DND-41 (cell line): Measurements from ENCODE around the gene SPECC1.

Experiments
- ATAC-seq: fragments of 200-7000 bp; cut with Tn5 transposase; 3 replicates; pipeline ENCODE4 v1.9.1; 2021; ENCODE audit warnings: low read depth; ENCODE audit not compliant: insufficient read depth
- DNase-seq: peaks from one replicate; pipeline ENCODE4 v3.0.0-alpha.2; 2020
- H2AFZ ChIP-seq: 2 replicates; pipeline ENCODE4 v1.6.0; 2012; ENCODE audit warnings: low read depth, low read length
- H3K27ac ChIP-seq: 2 replicates; pipeline ENCODE4 v1.5.1; 2012; ENCODE audit warnings: low read length, inconsistent platforms
- H3K27me3 ChIP-seq: fragments of 200-600 bp; sonication (generic); 2 replicates; pipeline ENCODE4 v1.6.0; 2012; ENCODE audit warnings: low read length, mild to moderate bottlenecking, inconsistent platforms; ENCODE audit not compliant: insufficient read depth, poor library complexity
- H3K36me3 ChIP-seq: 2 replicates; pipeline ENCODE4 v1.5.1; 2012; ENCODE audit warnings: low read length, inconsistent platforms; ENCODE audit not compliant: insufficient read depth
- H3K4me1 ChIP-seq: 2 replicates; pipeline ENCODE4 v1.5.1; 2012; ENCODE audit warnings: mild to moderate bottlenecking, low read length; ENCODE audit not compliant: insufficient read depth
- H3K4me2 ChIP-seq: 2 replicates; pipeline ENCODE4 v1.6.0; 2012; ENCODE audit warnings: mild to moderate bottlenecking, moderate library complexity, low read length, inconsistent platforms; ENCODE audit not compliant: insufficient read depth
- H3K4me3 ChIP-seq, 2 experiments: fragments of 200-600 bp in 1 of 2; shearing (Covaris generic) in 1 of 2; 2 replicates each; pipeline ENCODE4 v1.5.1; 2012 to 2016; ENCODE audit warnings: inconsistent platforms in 2 of 2, low read length in 2 of 2, mild to moderate bottlenecking in 2 of 2, low read depth in 1 of 2, moderate library complexity in 1 of 2
- H3K79me2 ChIP-seq: 2 replicates; pipeline ENCODE4 v1.6.0; 2012; ENCODE audit warnings: low read length, inconsistent platforms; ENCODE audit not compliant: insufficient read depth
- H3K9ac ChIP-seq: 2 replicates; pipeline ENCODE4 v1.6.0; 2012; ENCODE audit warnings: low read depth, mild to moderate bottlenecking, inconsistent platforms, low read length, moderate library complexity
- H3K9me3 ChIP-seq: 2 replicates; pipeline ENCODE4 v1.5.1; 2012; ENCODE audit warnings: low read length, moderate library complexity, mild to moderate bottlenecking, inconsistent platforms; ENCODE audit not compliant: insufficient read depth, severe bottlenecking
- H4K20me1 ChIP-seq: 2 replicates; pipeline ENCODE4 v1.6.0; 2012; ENCODE audit warnings: low read length; ENCODE audit not compliant: insufficient read depth
- EZH2 ChIP-seq: IDR thresholded peaks from 3 replicates; pipeline ENCODE4 v1.6.1; 2012; ENCODE audit warnings: borderline replicate concordance, low read depth, mild to moderate bottlenecking, moderate library complexity, low read length, inconsistent platforms; ENCODE audit not compliant: severe bottlenecking
- TF ChIP-seq, protein P1 (sequence below): IDR thresholded peaks from 2 replicates; pipeline ENCODE4 v1.5.1; 2012; ENCODE audit warnings: borderline replicate concordance, low read length, moderate library complexity, mild to moderate bottlenecking; ENCODE audit not compliant: poor library complexity, severe bottlenecking; ENCODE audit errors: extremely low read depth

Gene SPECC1

DNA sequence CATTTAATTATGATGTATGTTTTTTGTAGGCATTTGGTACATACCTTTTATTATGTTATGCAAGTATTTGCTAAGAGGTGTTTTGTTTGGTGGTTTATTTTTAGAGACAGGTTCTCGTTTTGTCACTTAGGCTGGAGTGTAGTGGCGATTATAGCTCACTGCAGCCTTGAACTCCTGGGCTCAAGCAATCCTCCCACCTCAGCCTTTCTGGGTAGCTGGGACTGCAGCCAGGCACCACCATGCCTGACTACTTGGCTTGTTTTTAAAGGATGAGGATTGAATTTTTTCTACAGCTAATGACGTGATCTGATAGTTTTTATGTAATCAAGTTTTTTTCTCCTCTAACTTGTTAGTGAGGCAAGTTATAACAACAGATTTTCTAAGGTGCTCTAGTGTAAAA lies 199.6 kb downstream of the SPECC1 start:
- H3K27me3 ChIP-seq = peaks cover 6% of the 10 kb centered on the region
- no peaks in the 10 kb centered on the region for H3K79me2 ChIP-seq
- H4K20me1 ChIP-seq = no peaks in the 10 kb centered on the region
- H3K9me3 ChIP-seq = no peaks in the 10 kb centered on the region
- H3K9ac ChIP-seq = no peak overlapping the region
- H3K4me1 ChIP-seq = no peaks in the 10 kb centered on the region
- no peak for TF ChIP-seq EZH2
- TF ChIP-seq, protein P1, sequence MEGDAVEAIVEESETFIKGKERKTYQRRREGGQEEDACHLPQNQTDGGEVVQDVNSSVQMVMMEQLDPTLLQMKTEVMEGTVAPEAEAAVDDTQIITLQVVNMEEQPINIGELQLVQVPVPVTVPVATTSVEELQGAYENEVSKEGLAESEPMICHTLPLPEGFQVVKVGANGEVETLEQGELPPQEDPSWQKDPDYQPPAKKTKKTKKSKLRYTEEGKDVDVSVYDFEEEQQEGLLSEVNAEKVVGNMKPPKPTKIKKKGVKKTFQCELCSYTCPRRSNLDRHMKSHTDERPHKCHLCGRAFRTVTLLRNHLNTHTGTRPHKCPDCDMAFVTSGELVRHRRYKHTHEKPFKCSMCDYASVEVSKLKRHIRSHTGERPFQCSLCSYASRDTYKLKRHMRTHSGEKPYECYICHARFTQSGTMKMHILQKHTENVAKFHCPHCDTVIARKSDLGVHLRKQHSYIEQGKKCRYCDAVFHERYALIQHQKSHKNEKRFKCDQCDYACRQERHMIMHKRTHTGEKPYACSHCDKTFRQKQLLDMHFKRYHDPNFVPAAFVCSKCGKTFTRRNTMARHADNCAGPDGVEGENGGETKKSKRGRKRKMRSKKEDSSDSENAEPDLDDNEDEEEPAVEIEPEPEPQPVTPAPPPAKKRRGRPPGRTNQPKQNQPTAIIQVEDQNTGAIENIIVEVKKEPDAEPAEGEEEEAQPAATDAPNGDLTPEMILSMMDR = no peak
- H3K36me3 ChIP-seq = no peaks in the 10 kb centered on the region
- H3K4me2 ChIP-seq = no peak overlapping the region
- no peak overlapping the region for H3K27ac ChIP-seq
- H3K4me3 ChIP-seq = no peak overlapping the region
- no peak for ATAC-seq
- H2AFZ ChIP-seq = no peak overlapping the region
- no peak for DNase-seq

DNA sequence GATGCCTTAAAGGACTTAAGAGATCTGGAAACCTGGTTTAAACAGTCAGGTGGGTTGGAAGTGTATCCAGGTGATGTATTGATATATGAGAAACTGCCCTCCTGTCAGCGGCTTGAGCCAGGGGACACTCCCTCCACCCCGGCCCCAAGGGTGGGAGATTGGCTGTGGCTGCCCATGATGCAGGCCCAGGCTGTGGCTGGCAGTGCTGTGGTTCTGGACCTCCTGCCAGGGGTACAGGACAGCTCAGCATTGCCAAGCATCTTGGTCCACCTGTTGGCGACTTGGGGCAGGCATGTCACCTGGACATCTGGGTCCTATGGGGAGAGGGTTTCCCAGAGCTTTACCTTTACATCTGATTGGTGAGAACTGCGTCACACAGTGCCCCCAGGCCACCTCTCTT lies 201.0 kb downstream of the SPECC1 start:
- H3K36me3 ChIP-seq = no peaks in the 10 kb centered on the region
- H3K9ac ChIP-seq = no peak overlapping the region
- H3K27me3 ChIP-seq = peaks cover 9% of the 10 kb centered on the region
- ATAC-seq (no peak), DNase-seq (no peak)
- H3K79me2 ChIP-seq = no peaks in the 10 kb centered on the region
- no peak overlapping the region for H2AFZ ChIP-seq
- no peaks in the 10 kb centered on the region for H3K4me1 ChIP-seq
- no peak overlapping the region for H3K27ac ChIP-seq
- H4K20me1 ChIP-seq = no peaks in the 10 kb centered on the region
- no peak overlapping the region for H3K4me3 ChIP-seq
- no peak overlapping the region for H3K4me2 ChIP-seq
- no peaks in the 10 kb centered on the region for H3K9me3 ChIP-seq
- TF ChIP-seq, protein P1 = no peak
- no peak for TF ChIP-seq EZH2

DNA sequence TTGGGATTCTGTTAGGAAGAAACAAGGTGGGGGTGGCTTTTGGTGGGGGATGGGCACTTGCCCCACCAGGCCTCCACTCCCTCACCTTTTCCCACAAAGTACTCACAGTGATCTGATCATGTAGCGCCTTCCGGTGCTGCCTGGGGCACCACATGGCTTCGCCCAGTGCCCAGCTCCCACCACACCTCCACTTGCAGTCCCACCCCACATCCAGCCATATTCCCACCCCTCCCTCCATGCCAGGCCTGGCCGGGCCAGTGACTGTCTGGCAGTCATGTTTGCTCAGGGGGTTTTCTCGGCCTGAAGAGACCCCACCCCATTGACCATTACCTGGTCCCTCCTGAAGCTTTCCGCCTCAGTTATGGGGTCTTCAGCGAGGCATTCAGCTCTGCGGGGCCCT lies 201.5 kb downstream of the SPECC1 start:
- DNase-seq = no peak
- Histone ChIP-seq H3K27me3 (peaks cover 9% of the 10 kb centered on the region), H3K9me3 (no peaks in the 10 kb centered on the region), H3K9ac (no peak overlapping the region), H3K79me2 (no peaks in the 10 kb centered on the region), H3K36me3 (no peaks in the 10 kb centered on the region), H3K4me3 (no peak overlapping the region), H3K4me1 (no peaks in the 10 kb centered on the region), H3K27ac (no peak overlapping the region), H3K4me2 (no peak overlapping the region), H2AFZ (no peak overlapping the region), H4K20me1 (no peaks in the 10 kb centered on the region)
- ATAC-seq = no peak
- no peak for TF ChIP-seq EZH2
- TF ChIP-seq, protein P1 = no peak

DNA sequence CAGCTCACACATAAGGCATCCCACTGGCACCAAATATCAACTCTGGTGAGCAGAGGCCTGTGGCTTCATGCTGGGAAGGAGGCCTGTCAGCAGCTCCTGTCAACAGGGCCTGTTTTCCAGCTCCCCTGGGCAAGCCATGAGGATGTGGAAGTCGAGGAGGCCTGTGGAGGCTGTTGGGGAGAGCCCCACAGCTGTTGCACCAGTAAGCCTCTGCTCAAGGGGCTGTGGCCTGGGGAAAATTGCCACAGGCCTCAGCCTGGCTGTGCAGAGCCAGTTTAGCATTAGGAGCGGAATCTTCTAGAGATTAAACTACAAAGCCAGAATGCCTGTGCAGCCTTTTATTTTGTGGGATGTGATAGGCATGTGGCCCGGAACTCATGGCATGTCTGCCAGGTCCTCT lies 202.1 kb downstream of the SPECC1 start:
- Histone ChIP-seq H3K79me2 (no peaks in the 10 kb centered on the region), H3K27me3 (peaks cover 9% of the 10 kb centered on the region), H3K36me3 (no peaks in the 10 kb centered on the region), H2AFZ (no peak overlapping the region), H3K27ac (no peak overlapping the region), H3K9ac (no peak overlapping the region), H3K9me3 (no peaks in the 10 kb centered on the region), H3K4me2 (no peak overlapping the region), H4K20me1 (no peaks in the 10 kb centered on the region), H3K4me3 (no peak overlapping the region), H3K4me1 (no peaks in the 10 kb centered on the region)
- DNase-seq (no peak), ATAC-seq (no peak)
- no peak for TF ChIP-seq EZH2
- TF ChIP-seq, protein P1 = no peak
